Mesodermal cell (in vitro differentiated cells): ENCODE measurements around the gene NME9.
A peak's percentile ranks its signal among the peaks of the same experiment; 100 is the strongest.

Source experiments
- H3K27ac ChIP-seq: 2 replicates; pipeline ENCODE4 v1.7.0; 2013; ENCODE audit warnings: mild to moderate bottlenecking, low read depth, low read length, moderate library complexity; ENCODE audit not compliant: severe bottlenecking
- H3K36me3 ChIP-seq: 2 replicates; pipeline ENCODE4 v1.7.1; 2013; ENCODE audit warnings: mild to moderate bottlenecking, low read length, moderate library complexity; ENCODE audit not compliant: control insufficient read depth, insufficient read depth
- H3K4me1 ChIP-seq: one replicate; pipeline ENCODE4 v1.7.1; 2013; ENCODE audit warnings: mild to moderate bottlenecking, low read length; ENCODE audit not compliant: insufficient read depth, control insufficient read depth, poor library complexity, severe bottlenecking
- H3K4me3 ChIP-seq: 2 replicates; pipeline ENCODE4 v1.7.0; 2013; ENCODE audit warnings: low read length, control low read depth, mild to moderate bottlenecking; ENCODE audit not compliant: insufficient read depth, poor library complexity, severe bottlenecking; ENCODE audit errors: extremely low read depth
- H3K9me3 ChIP-seq: 2 replicates; pipeline ENCODE4 v1.7.1; 2013; ENCODE audit warnings: mild to moderate bottlenecking, low read length, moderate library complexity; ENCODE audit not compliant: control insufficient read depth
- WGBS, 2 experiments: methylation state at CpG; one replicate each; pipeline ENCODE4 v1.1.5; 2013; ENCODE audit warnings: missing lambda C conversion rate in 2 of 2; ENCODE audit not compliant: insufficient coverage in 2 of 2; 5-methylcytosine and 5-hydroxymethylcytosine counted together

The NME9 gene

DNA sequence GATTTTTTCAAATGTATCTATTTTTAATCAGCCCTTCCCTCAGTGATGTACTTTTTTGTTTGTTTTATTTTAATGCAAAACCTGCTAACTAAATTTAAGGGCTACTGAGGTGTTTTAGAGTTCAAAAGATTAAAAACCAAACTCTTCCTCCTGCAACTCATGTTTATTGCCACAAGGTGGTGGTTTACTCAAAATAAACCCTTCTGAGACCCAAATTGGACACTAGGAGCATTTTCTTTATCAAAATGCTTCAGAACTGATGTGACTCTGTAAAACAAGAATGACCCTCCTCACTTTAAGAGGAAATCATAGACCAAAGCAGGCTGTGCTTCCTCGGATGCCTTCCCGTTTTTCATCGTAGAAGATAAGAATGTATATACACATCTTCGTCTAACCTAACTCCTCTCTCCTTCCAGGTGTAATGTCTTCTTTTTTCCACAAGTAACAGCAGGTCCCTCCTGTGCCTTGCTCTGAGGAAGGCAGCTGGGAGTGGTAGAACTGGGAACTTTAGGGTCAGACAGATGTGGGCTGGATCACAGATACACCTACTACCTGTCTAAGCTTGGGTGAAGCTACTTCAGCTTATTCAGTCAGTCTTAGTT lies 2.9 kb upstream of the NME9 start:
- WGBS, 2 experiments, result 68 to 70% methylated on average over 3 of the region's 4 CpGs

DNA sequence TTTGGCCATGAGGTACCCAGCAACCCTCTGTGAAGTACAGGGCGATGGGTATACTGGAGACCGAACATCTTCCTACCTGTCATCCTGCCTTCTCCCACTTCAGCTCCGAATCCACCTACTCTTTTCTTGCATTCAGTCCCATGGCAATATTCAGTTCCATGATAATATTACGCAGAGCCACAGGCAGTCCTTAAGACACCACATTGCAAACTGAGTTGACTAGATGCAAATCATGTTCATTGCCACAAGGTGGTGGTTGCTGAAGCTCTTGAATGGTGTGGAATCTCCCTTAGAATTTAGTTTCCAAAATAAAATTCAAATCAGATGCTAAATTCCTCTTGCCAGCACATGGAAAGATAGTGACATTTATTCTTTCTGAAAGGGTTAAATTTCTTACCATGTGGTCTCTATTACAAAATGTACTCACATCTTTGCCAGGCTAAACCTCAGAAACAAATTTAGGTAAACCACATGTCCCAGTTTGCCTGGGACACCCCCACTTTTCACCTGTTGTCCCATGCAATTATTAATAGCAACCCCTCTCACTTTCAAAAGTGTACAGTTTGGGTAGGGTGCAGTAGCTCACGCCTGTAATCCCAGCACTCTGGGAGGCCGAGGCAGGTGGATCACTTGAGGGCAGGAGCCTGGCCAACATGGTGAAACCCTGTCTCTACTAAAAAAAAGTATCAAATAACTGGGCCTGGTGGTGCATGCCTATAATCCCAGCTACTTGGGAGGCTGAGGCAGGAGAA lies 1.7 kb upstream of the NME9 start:
- 93 to 94% methylated on average over 3 to 5 of the region's 6 CpGs for WGBS, 2 experiments
- Histone ChIP-seq H3K4me1 (peaks cover 3% of the 10 kb centered on the region), H3K36me3 (no peaks in the 10 kb centered on the region), H3K9me3 (no peaks in the 10 kb centered on the region), H3K4me3 (no peak overlapping the region), H3K27ac (no peak overlapping the region)

More for the DNA sequence above, 2.9 kb upstream of the NME9 start:
- no peak overlapping the region for H3K27ac ChIP-seq
- H3K4me3 ChIP-seq, result no peak overlapping the region
- H3K9me3 ChIP-seq, result no peaks in the 10 kb centered on the region
- H3K36me3 ChIP-seq, result no peaks in the 10 kb centered on the region
- H3K4me1 ChIP-seq, result peaks cover 3% of the 10 kb centered on the region

DNA sequence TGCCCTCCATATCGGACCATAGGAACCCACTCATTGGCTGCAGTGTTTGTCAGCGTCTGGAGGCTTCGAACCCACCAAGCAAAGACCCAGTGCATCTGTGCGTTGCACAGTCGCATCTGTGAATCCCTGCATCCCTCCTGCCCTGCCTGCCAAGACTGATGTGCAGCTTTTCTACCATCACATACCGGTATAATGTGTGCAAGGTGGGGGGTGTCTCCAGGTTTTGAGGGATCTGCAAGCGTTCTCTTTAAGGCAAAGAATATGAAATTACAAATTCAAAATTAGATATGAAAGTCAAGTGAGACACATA lies 288 bp upstream of the NME9 start:
- 0% methylated on average over 3 to 4 of the region's 7 CpGs for WGBS, 2 experiments
- Histone ChIP-seq H3K4me3 (peak overlapping the region; percentile 72), H3K27ac (no peak overlapping the region), H3K9me3 (no peaks in the 10 kb centered on the region), H3K4me1 (peaks cover 3% of the 10 kb centered on the region), H3K36me3 (no peaks in the 10 kb centered on the region)

DNA sequence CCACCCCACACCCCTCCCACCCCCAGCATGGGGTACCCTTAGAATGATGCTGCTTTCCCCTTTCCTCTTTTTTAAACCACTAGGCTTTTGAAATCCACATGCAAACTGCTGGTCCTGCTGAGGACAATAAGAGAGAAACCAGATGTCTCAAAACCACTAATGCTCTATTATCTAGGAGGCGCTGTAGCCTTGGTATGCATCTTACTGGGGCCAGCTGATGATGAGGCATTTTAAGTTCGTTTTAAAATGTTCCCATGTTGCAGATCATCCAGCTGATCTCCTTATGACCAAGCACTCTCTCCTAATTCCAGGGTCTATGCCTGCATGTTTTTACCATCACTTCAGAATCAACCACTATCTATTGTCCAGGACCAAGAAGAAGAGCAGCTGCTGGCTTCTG lies 1.3 kb downstream of the NME9 start:
- no peaks in the 10 kb centered on the region for H3K9me3 ChIP-seq
- no peaks in the 10 kb centered on the region for H3K36me3 ChIP-seq
- peaks cover 7% of the 10 kb centered on the region for H3K4me1 ChIP-seq
- no peak overlapping the region for H3K4me3 ChIP-seq
- H3K27ac ChIP-seq, result no peak overlapping the region
- WGBS, 2 experiments, result 50% methylated on average over 2 of the region's 2 CpGs; no CpG with 5 or more reads in 1 of the 2 experiments

DNA sequence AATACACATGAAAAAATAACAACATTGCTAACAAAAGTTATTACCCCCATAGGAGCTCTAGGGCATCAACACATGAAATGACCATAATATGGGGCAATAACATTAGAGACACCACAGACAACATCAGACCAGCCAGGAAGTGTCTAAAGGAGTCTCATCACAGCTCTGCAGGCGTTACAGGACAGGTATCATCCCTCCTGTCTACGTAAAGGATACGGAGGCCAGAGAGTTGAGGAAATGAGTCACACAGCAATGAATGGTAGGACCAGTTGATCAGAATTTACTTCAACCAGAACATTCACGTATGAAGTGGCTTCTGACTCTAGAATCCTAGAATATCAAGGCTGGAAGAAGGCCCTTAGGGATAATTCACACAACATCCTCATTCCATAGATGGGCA lies 1.8 kb downstream of the NME9 start:
- Histone ChIP-seq H3K4me3 (no peak overlapping the region), H3K9me3 (no peaks in the 10 kb centered on the region), H3K4me1 (peaks cover 7% of the 10 kb centered on the region), H3K27ac (no peak overlapping the region), H3K36me3 (no peaks in the 10 kb centered on the region)
- 90% methylated on average over 3 to 4 of the region's 4 CpGs for WGBS, 2 experiments

DNA sequence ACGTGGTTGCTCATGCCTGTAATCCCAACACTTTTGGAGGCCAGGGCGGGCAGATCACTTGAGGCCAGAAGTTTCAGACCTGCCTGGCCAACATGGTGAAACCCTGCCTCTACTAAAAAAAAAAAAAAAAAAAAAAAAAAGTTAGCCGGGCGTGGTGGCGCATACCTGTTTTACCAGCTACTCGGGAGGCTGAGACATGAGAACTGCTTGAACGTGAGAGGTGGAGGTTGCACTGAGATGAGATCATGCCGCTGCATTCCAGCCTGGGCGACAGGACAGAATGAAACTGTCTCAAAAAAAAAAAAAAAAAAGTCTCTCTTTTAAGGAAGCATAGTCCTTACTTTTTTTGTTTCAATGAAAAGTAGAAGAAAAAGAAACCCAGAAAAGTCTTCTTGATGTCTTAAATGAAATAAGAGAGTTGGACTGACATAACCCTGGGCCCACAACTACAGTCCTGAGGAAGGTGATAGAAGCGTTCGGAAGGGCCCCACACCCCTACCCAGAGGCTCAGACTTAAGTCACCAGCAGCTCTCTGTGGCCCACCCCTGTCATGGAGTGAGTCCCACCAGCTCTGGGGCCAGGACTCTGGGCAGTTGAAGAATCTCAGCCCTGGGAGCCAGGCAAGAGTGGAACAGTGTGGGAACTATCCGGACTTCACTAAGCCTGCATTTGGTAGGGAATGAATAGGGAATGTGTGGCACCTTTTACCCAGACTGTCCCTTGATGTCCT lies 2.6 kb downstream of the NME9 start:
- no peak overlapping the region for H3K27ac ChIP-seq
- H3K36me3 ChIP-seq, result no peaks in the 10 kb centered on the region
- WGBS, 2 experiments, result 96 to 97% methylated on average over 2 to 6 of the region's 12 CpGs
- H3K4me3 ChIP-seq, result no peak overlapping the region
- no peaks in the 10 kb centered on the region for H3K9me3 ChIP-seq
- H3K4me1 ChIP-seq, result peaks cover 7% of the 10 kb centered on the region

DNA sequence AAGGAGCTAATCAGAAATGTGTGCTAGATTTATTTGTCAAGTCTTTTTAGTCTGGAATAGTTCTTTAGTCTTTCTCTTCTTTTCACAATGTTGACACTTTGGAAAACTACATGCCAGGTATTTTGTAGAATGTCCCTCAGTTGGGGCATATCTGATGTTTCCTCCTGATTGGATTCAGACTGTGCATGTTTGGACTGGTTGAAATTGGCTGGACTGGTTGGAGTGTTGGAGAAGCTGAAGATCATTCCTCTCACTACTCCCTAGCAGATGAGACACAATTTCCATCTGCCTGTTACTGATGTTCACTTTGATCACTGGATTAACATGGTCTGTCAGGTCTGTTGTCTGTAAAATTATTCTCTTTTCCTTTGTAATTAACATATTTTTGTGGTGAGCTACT lies 3.7 kb downstream of the NME9 start:
- peaks cover 7% of the 10 kb centered on the region for H3K4me1 ChIP-seq
- no peak overlapping the region for H3K27ac ChIP-seq
- H3K4me3 ChIP-seq, result no peak overlapping the region
- no peaks in the 10 kb centered on the region for H3K9me3 ChIP-seq
- H3K36me3 ChIP-seq, result no peaks in the 10 kb centered on the region

DNA sequence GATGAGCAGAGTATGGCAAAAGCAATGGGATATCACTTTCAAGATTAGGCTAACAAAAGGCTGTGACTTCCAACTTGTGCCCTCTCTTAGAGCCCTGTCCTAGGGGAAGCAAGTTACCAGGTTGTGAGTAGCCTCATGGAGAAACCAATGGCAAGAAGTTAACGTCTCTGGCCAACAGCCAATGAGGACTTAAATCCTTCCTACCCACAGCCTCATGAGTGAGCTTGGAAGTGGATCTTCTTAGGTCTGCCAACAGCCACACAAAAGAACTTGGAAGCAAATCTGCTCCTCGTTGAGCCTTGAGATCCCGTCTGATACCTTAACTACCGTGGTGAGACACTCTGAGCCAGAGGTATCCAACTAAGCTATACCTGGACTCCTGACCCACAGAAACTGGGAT lies 5.7 kb downstream of the NME9 start:
- peaks cover 7% of the 10 kb centered on the region for H3K4me1 ChIP-seq
- no peaks in the 10 kb centered on the region for H3K9me3 ChIP-seq
- H3K27ac ChIP-seq, result no peak overlapping the region
- no peaks in the 10 kb centered on the region for H3K36me3 ChIP-seq
- 84 to 100% methylated on average over 3 to 4 of the region's 4 CpGs for WGBS, 2 experiments
- H3K4me3 ChIP-seq, result no peak overlapping the region

DNA sequence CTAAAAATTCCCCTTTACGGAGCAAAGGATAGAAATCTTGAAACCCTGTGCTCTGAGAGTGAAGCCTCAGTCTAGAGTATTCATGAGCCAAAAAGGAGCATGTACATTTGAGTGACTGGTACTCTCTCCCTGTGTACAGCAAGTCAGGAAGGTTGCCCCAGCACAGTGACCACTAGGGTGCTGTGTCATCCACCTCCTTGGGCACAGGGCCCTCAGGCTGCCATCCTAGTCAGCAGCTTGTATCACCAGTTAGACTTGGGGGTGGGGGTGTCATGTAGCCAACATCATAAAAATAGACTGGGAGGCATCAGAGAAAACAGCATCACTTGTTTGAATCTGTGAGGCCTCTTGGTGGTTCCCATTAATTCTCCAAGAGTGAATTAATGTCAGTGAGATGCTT lies 12.0 kb downstream of the NME9 start:
- Histone ChIP-seq H3K9me3 (no peaks in the 10 kb centered on the region), H3K36me3 (no peaks in the 10 kb centered on the region), H3K4me1 (no peaks in the 10 kb centered on the region), H3K4me3 (no peak overlapping the region), H3K27ac (no peak overlapping the region)
- WGBS, 2 experiments, result no CpG with 5 or more reads among the region's 1 CpG

DNA sequence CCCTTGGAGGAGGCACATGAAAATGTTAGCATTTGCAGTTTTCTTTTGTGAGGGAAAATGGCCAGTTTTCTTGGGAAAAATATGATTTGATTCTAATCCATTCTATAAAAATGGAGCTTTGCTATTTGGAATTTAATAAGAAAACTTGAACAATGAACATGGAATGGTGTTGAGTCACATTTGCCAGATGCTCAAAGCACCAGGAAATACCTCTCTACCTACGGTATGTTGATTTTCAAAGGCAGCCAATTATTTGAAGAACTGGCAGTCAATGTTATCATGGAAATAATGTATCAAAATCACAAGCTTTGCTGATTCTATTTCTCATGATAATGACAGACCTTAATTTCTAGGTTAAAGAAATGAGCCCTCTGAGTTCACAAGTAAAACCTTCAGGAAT lies 14.9 kb downstream of the NME9 start:
- 100% methylated on average over 1 of the region's 1 CpG; no CpG with 5 or more reads in 1 of the 2 experiments for WGBS, 2 experiments
- no peaks in the 10 kb centered on the region for H3K9me3 ChIP-seq
- H3K4me1 ChIP-seq, result no peaks in the 10 kb centered on the region
- H3K4me3 ChIP-seq, result no peak overlapping the region
- H3K27ac ChIP-seq, result no peak overlapping the region
- no peaks in the 10 kb centered on the region for H3K36me3 ChIP-seq

DNA sequence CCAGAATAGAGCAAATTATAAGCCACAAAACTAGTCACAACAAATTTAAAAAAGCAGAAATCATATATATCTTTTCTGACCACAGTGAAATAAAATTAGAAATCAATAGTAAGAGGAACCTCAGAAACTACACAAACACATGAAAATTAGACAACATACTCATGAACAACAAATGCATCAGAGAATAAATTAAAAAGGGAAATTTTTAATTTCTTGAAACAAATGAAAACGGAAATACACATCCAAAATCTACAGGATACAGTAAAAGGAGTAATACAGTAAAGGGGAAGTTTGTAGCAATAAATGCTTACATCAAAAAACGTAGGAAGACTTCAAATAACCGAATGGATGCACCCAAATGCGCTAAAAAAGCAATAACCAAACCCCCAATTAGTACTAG lies 19.2 kb downstream of the NME9 start:
- Histone ChIP-seq H3K36me3 (no peaks in the 10 kb centered on the region), H3K9me3 (peaks cover 13% of the 10 kb centered on the region), H3K27ac (no peak overlapping the region), H3K4me3 (no peak overlapping the region), H3K4me1 (no peaks in the 10 kb centered on the region)
- WGBS, 2 experiments, result no CpG with 5 or more reads among the region's 4 CpGs
